Spleen (tissue), 7 donors: ENCODE results near the gene NINJ1.

Experiments
- CTCF ChIP-seq, 11 experiments: fragments of 200-600 bp in 7 of 11; fragments of 450-650 bp in 4 of 11; sonication (generic) in 4 of 11; IDR thresholded peaks in 8 of 11; conservative IDR thresholded peaks in 3 of 11; 1 replicate in 7 of 11; 2 replicates in 4 of 11; pipeline versions ENCODE4 v1.4.0 to v1.8.0; 2016 to 2021; ENCODE audit warnings: antibody characterized with exemption in 11 of 11, inconsistent platforms in 4 of 11, mild to moderate bottlenecking in 1 of 11
- POLR2A ChIP-seq, 3 donors: fragments of 450-650 bp; IDR thresholded peaks; one replicate each; pipeline ENCODE4 v1.5.1; 2017; ENCODE audit warnings: antibody characterized with exemption in 3 of 3, mild to moderate bottlenecking in 1 of 3
- donor health status: DM: no; HTN: no; CAD: no; lungs with moderate emphysema.
- donor health status: DM: no; HTN: no; CAD: no.
- donor health status: DM: no; HTN: no; CAD: no.

DNA sequence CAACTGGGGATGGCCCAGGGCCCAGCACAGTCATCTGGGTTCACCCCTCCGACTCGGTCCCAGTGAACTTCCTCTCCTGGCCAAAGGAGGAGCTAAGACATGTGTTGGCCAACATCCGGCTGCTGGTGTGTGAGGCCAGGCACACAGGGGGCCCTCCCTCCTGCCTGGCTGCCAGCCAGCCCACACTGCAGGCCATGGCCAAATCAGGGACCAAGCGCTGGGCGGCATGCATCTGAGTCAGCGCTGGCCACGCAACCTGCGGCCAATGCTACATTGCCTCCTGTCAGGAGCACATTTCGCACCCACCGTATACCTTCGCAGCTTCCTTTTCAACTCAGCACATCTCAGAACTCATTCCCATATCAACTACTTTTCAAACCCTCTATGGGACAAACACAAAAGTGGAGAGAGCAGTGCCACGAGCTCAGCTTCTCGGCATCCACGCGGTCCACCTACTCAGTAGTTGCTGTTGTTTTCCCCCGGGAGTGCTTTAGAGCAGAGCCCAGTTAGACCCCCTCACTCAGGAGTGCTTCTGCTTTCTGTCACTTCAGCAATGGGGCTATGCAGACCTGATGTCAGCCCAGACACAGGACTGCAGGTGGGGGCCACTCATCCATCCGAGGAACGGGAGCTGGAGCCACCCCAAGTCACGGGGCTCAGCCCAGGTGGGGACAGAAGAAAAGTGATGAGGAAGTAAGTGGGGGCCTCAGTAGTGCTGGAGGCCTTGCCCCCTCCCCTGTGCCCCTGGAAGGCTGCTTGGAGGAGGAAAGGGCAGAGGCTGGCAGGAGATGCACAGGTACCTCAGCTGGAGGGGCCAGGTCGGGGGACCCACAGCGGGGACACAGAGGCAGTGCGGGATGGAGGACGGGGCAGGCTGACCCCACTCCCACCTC lies 13.9 kb downstream of the NINJ1 start:
- TF ChIP-seq POLR2A (IDR thresholded peaks at IDR 0.05) = peak in 1 of 3 donors; percentile 4
- peak; percentile 43 to 78 (median 70) for TF ChIP-seq CTCF (IDR thresholded peaks at IDR 0.05 in 8 of 11, conservative IDR thresholded peaks at IDR 0.05 in 3 of 11)
